Left cardiac atrium (tissue), 4 donors: ENCODE data around the gene MAP4K1. TPM values are rescaled to one million over a fixed set of nuclear protein-coding genes. Genes with fewer than 3 reads are reported as not detected.

ENCODE experiments used
- ATAC-seq, 2 donors: fragments of 200-7000 bp; cut with Tn5 transposase; one replicate each; pipeline ENCODE4 v1.9.1; 2020; ENCODE audit warnings: mild to moderate bottlenecking in 2 of 2, moderate library complexity in 2 of 2
- DNase-seq: peaks from one replicate; pipeline ENCODE4 v3.0.0-alpha.2; 2020
- intact Hi-C, 2 donors: fragments of 100-400 bp; cut with DNase I; formaldehyde crosslinking; loops; one replicate each; pipeline versions ENCODE4 v1.14.1 to v1.15.1; 2022 to 2023
- long read RNA-seq: library from polyadenylated mRNA; unstranded; transcript quantifications from one replicate; pipeline ENCODE4 v2.0.0, GENCODE V29; 2021
- total RNA-seq, 2 donors: library from RNA; stranded (reverse); fragmentation: NEBNext Ultra II Directional; extraction: Animal tissue kit (Norgen Biotek cat#: 25700); gene quantifications; one replicate each; pipeline ENCODE4 v1.2.1, GENCODE V29; 2021
- donor health status: DM: no; HTN: yes; CAD: no.
- donor health status: DM: no; HTN: yes; CAD: no; lungs with severe emphysema.
- donor health status: DM: yes; HTN: yes; CAD: no.
- donor health status: Dilated cardiomyopathy.

The MAP4K1 gene
- total RNA-seq, result 1 to 10 TPM; 3.1 TPM
- long read RNA-seq, result 0 reads

DNA sequence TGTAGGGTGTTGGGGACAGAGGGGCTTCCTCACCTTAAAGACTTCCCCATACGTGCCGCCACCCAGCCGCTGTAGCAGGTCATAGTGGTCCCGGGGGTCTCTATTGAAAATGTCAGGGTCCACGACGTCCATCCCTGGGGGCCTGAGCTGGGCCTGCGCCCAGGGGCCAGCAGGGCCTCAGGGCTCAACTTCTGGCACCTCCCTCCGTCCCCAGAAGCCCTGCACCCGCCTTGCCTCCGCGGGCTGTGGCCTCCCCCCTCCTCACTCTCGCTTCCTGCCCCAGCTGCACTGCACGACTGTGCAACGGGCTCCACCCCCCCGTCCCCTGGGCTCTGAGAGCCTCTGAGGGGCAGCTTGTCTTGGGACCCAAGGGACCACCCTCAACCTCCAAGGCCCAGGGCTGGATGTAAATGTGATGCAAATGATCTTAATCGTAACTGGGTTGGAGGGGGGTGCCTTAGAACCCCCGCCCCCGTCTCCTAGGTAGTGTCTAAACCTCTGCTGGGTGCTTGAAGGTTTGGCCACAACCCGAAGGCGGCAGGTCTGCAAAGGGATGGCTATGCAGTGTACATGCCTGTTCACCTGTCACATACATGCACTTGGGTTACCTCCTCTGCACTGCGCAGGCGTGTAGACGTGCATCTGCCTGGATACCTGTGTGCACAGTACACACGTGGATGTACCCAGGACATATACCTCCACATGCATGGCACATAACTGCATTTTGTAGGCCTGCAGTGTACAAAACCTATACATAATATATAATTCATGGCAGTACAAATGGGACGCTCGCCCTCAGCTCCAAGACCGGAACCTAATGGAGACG lies at the start of gene MAP4K1:
Gene MAP4K1 (minus strand): TSS at position 190 of the 826 bp plus-strand sequence. CDS start 58 bp downstream, at position 132.
- ATAC-seq, result peak in 1 of 2 donors; percentile 26
- peak; percentile 46 for DNase-seq
- intact Hi-C loops, result loop anchor here (10.0 kb wide), 2 partner anchors 213 to 307 kb away; partner anchors contain the start of gene FAM98C (in 2 of the 2)

DNA sequence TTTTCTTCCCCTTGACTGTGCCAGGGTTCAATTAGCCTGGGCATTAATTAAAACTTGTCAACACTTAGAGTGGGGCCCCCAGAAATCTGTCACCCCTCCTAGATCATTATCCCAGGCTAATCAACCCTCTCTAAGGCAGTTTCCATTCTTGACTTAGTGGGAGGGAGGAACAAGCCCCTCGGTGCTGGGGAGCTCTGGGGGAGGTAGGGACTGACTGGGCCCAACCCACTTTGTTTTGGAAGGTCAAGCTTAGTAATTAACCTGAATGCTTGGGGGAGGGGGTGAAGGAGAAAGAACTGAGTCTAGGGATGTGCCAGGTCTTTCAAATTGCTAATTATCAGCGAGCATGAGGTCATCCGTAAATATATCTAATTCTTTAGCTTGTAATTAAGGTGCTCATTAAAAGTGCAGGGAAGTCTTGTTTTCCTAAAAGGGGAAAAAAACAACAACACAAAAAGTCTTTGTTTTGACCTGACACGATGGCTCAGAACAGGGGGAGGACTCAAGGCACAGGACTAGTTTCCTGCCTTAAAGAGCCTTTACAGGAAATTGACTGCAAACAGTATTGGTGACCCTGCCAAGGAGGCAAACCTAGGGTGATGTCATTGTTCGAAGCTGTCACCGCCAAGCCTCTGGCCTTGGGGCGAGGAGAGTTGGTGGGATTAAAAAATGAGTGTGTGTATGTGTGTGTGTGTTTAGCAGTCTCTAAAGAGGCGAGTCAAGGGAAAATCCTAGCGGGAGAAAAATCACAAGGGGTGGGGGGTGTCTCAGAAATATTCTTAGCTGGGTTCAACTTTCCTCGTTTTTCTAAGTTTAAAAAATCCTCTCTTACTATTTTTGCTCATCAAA lies 49.1 kb upstream of the MAP4K1 start:
- ATAC-seq, result peak; percentile 25 to 63

DNA sequence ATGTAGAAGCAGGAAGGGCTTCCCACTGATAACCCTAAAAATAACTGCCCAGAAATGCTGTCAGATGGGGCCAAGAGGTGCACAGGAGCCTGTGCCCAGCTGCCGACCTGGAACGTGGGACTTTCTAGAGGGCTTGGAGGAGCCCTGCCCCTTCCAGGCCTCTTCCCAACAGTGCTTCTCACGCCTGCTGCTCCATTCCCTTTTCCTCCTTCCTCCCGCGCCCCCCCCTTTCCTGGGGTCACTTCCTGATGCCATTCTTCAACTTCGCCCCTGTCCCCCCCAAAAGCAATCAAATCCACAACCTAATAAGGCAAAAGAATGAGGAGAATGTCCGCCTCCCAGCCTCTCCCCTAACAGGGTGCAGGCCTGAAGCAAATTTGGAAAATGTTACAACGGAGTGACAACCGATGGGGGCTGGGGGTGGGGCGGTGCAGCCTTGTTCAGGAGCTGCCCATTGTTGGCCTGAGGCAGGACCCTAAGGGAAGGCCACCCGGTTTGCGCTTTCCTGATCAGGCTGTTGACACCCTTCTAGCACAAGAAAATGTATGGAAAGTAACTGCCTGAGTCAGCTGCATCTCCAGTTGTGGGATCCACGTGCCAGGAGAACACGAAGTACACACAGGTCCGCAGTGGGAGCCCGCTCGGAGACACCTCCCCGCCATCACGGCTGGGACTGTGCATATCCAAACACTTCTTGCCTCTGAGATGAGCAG lies 48.4 kb upstream of the MAP4K1 start:
- peak; percentile 34 to 58 for ATAC-seq
- peak; percentile 87 for DNase-seq
- intact Hi-C loops, result loop anchor here in 1 of 2 donors (5.0 kb wide), 1 partner anchor 36 kb away; no protein-coding TSS in a partner anchor

More for the DNA sequence above, 49.1 kb upstream of the MAP4K1 start:
- peak; percentile 72 for DNase-seq
- intact Hi-C loops, result loop anchor here in 1 of 2 donors (5.0 kb wide), 1 partner anchor 35 kb away; no protein-coding TSS in a partner anchor

DNA sequence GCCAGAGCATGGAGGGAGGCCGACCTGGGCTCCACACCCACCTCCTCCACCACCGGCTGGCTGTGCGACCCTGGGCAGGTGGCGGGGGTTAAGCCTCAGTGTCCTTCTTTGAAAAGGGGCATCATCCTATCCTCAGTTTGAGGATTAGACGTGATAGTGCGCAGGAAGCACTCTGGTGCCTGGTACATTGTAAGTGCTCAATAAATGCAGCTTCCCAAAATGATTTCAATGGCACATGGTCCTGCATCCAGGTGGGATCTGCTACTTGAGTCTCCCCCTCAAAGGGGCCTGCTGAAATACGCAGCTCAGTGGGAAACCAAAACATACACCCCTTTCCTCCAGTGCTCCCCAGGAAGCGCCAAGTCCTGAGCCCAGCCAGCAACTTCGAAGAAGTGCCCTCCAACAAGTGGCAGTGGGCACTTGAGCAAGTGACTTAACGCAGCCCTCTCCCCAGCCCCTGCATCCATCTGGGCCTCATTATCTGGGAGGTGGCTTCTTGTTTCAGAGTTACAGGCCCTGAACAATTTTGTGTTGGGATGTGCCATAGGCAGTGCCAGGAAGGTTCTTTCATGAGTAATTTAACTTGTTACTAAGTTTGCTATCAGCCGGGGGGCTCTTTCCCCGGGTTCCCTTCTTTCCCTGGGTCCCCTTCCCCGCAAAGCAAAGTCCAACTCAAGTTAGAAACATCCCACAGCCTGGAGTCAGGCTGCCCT lies 47.6 kb upstream of the MAP4K1 start:
- intact Hi-C loops, result loop anchor here in 1 of 2 donors (5.0 kb wide), 1 partner anchor 37 kb away; no protein-coding TSS in a partner anchor

DNA sequence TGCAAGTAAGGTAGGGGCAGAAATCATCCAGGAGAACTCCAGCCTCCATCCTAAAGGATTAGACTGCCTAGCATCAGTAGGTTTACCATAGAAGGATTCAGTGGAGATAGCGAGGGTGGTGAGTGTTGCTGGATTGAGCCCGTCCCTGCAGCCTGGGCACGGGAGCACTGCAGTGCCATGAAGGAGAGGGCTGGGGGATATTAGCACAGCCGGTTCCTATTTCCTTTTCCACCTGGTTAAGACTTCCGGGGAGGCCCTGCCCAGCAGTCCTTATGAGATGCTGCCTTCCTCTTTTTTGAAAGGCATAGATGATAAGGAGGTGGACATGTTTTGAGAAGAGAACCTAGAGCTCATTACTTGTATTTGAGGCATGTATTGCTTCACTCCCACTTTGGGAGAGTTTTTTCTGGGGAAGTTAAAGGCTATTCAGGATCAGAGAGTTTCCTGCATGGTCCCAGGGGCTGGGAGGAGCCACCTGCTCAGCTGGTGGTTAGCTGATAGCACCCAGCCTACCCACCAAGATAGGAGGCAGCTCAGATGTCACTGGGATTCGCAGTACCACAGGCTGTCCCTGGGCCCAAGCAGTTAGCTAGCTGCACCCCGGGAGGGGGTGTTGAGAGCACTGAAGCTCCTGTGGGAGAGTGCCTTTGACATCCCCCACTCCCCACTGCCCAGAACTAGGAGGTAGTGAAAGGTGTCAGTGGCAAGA lies 46.9 kb upstream of the MAP4K1 start:
- ATAC-seq, result peak; percentile 18 to 26
- DNase-seq, result no peak
- intact Hi-C loops, result loop anchor here in 1 of 2 donors (5.0 kb wide), 1 partner anchor 38 kb away; no protein-coding TSS in a partner anchor

More for the DNA sequence above, 47.6 kb upstream of the MAP4K1 start:
- ATAC-seq (no peak), DNase-seq (no peak)

DNA sequence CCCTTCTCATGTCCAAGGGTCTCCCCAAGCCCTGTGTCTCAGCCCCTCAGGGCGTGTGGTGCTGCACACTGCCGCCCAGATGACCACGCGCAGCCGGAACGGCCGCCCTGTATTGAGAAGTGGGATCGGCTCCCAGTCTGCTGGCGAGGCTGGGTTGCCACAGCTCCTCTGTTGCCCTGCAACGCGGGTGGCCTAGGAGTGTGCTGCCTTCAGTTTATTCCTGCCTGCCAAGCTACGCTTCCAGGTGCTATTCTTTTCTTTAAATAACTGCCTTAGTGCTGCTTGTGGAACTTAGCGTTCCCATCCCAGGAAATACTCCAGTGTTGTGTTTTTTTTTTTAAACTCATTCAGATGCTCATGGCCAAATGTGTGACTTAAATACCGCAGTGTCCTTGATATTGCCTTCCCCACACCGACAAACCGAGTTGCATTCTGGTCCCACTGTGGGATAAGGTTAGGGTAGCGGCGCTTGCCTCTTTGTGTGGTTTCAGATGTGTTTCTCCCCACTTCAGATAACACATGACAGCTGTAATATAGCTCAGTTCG lies 46.3 kb upstream of the MAP4K1 start:
- intact Hi-C loops, result no loop called here
- ATAC-seq, result peak; percentile 22 to 34
- DNase-seq, result peak; percentile 55

DNA sequence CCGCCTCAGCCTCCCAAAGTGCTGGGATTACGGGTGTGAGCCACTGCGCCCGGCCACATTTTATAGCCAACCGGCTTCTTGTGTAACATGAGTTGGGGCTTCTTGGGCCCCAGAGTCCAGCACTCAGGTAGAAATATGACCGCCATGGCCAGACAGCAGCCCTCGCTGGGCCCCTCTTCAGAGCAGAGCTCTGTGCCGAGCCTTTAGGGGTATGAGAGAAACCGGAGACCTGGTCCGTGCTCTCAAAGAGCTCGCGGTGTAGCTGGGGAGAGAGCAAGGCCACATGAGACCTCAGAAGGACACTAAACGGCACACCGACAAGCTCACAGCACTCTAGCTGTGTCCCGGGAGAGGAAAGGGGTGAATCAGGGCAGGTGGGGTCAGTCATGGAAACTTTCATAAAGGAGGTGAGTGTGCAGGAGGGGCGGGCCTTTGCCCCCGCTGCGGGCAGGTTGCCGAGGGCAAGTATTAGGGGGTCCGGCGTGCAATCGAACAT lies 45.5 kb upstream of the MAP4K1 start:
- DNase-seq (no peak), ATAC-seq (no peak)
- intact Hi-C loops, result no loop called here

DNA sequence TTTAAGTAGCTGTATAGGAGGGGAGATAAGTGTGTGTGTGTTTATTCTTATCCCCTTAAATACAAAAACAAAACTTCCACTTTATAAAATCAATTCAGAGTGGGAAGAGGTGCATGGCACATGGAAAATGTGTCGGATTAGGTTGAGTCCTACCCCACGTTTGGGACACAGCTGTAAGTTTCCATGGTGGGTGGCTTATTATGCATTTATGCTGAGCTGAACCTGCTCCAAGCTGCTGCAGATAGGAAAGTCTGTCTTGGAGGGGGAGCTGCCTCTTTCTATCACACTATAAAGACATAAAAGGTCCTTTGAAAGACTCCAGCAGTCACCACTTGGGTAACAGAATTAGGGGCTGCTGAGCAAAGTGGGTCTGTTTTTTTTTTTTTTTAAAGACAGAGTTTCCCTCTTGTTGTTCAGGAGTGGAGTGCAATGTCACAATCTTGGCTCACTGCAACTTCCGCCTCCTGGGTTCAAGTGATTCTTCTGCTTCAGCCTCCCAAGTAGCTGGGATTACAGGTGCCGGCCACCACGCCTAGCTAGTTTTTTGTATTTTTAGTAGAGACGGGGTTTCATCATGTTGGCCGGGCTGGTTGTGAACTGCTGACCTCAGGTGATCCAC lies 44.9 kb upstream of the MAP4K1 start:
- intact Hi-C loops, result no loop called here
- DNase-seq (no peak), ATAC-seq (no peak)

DNA sequence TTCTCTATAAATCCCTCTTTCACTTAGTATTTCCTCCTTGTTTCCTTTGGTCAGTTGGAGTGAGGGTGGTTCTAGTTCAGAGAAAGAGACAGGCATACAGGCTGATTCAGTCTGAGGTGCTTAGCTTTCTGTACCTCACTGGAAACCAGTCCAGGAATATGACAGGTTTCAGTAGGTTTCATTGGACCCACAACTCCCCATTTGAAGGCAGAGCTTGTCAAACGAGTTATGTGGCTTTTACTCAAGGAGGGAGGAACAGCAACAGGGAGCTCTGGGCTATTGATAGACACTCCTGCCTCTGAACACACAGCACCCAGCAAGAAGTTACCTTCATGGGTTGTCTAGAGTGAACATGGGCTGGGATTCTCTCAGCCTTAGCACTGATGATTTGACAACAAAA lies 44.2 kb upstream of the MAP4K1 start:
- intact Hi-C loops, result loop anchor here in 1 of 2 donors (2.0 kb wide), 1 partner anchor 47 kb away; no protein-coding TSS in a partner anchor
- DNase-seq (no peak), ATAC-seq (no peak)

DNA sequence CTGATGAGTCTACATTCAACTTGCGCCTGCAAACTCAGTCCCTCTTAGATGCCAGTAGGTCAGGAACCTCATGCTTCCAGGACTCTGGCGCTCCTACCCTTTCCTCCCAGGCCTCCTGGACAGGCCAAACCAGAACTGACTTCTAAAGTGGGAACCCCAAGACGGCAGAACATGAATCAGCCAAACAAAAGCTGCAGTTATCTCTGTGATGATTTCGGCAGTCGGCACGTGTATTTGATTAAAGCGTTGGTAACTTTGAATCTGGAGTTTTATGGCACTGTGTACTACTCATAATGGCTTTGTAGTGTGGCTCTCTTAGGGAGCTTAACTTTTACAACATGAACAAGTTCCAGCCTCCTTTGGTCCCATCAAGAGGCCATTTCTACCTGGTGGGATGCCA lies 43.4 kb upstream of the MAP4K1 start:
- DNase-seq (no peak), ATAC-seq (no peak)
- intact Hi-C loops, result loop anchor here in 1 of 2 donors (2.0 kb wide), 1 partner anchor 48 kb away; no protein-coding TSS in a partner anchor

DNA sequence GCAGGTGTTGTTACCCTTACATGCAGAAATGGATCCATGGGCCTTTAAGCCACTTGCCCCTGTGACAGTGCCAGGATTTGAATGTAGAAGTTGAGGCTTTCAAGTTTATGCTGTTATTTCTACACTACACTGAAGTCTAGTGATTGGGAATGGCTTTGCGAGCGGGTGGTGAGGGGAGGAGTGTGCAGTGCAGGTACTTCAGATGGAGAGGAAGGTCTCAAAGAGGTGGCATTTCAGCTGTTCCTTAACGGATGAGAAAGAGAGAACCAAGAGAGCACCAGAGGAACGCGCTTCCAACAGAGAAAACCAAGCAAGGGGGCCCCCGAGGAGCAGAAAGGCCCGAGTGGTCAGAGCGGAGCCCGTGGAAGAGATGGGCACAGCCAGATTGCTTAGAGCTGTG lies 43.0 kb upstream of the MAP4K1 start:
- ATAC-seq (no peak), DNase-seq (no peak)
- intact Hi-C loops, result loop anchor here in 1 of 2 donors (2.0 kb wide), 1 partner anchor 48 kb away; no protein-coding TSS in a partner anchor

DNA sequence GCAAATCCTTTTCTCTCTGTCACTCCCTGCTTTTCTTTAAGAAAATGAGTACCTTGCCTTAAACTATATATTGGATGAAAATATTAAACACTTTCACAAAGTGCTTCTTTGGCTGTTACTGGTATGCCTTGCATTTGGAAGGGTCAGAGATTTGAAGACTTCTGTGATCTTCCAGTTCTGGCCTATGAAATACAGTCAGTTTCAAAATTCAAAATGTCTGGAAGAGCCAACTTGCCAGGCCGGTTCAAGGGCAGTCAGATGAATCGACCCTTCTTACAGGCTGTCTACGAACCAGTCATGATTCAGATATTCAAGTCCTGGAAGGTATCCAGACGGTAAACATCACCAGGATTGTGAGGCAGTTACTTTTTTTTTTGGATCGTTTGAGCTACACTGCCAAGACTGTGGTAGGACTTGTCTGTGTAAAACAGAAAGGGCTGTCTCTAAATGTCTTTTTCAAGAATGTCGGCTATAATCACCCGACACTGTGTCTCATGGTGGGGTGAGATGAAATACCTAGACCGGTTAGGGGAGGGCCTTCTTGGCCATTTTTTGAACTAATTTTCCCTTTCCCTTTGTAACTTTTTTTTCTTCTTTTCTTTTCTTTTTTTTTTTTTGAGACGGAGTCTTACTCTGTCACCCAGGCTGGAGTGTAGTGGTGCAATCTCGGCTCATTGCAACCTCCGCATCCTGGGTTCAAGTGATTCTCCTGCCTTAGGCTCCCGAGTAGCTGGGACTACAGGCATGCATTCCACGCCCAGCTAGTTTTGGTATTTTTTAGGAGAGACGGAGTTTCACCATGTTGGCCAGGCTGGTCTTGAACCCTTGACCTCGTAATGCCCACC lies 40.9 kb upstream of the MAP4K1 start:
- DNase-seq (no peak), ATAC-seq (peak; percentile 76 to 87)
- intact Hi-C loops, result no loop called here

DNA sequence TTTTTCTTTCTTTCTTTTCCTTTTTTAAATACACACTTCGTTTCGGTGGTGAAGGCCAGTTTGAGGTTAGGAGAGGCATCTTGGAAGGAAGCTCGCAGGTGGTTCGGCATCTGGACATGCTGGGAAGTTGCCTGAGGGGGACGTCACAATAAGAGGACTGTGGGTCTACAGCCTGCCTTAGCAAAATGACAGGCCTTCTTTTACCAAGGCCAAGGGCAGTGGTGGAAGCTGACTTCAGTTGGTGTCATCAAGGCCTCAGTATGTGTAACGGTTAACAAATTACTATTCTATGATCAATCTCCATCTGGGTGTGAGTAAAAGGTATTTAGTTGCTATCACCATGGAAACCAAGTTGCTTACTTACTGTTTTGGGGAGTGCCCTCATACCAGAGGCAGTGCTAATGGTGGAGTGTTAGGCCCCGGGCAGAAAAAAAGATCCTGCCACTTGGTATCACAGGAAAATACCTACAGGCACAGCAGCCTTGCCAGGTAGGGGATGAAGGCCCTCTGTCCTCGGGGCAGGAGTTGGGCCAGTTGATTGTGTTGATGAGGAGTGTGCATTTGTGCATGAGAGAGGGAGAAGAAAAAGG lies 40.0 kb upstream of the MAP4K1 start:
- intact Hi-C loops, result no loop called here
- ATAC-seq (peak in 1 of 2 donors; percentile 39), DNase-seq (no peak)

DNA sequence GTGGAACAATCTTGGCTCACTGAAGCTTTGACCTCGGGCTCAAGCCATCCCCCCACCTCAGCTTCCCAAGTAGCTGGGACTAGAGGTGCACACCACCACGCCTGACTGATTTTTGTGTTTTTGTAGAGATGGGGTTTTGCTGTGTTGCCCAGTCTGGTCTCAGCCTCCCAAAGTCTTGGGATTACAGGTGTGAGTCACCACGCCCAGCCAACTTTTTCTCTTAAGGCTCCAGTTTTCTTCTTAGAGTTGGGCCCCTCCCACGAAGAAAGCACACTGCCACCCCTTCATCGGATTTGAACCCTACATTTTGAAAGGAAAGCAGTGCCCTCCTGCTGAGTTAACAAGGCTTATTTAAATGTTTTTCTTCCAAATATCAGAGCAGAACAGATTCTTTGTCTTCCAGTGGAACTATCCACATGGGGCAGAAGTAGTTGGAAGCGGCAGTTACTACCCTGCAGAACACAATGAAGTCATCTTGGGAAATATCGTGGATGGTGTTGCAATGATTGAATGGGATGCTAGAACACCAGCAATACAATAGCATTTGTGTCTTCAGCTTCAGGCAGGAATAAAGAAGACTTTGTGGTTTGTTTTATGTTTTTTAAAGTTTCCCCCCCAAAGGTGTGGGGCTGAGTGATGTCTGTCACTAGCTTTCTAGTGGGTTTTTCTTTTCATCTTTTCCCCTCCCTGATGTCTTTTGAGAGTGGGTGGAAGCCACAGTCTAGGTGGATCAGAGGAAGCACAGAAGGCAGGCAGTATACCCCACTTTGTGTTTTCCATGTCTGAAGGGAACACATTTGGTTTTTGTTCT lies 38.6 kb upstream of the MAP4K1 start:
- intact Hi-C loops, result no loop called here
- no peak for ATAC-seq
- no peak for DNase-seq
